ENCODE measurements around the gene LYPD6B.

DNA sequence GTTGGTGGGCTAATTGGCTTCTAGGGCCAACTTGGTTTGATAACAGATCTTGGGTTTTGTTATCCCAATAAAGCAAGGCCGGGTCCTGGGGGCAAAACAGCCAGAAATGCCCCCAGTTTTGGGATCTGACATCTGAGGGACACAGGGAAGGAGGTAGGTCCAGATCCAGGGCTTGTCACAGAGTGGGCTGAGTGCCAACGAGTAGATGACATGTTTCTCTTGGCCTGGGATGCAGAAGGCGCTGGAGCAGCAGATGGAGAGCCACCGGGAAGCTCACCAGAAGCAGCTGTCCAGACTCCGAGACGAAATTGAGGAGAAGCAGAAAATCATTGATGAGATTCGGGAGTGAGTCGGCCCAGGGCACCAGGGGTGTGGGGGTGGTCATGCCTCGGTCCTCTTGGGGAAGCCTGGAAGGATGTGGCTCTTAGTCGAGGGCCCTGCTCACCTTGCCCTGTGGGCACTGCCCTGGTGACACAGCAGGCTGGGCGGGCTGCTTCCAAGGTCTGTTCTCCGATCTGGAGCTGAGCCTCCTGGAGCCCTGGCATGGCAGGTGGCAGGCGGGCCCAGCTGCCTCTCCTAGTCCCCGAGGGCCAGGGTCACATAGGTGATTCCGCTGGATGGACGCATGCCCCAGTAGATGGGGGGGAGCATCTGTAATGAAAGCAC, 40.2 kb upstream of the LYPD6B start:
- no peak for TF ChIP-seq POLR2A (IDR thresholded peaks at IDR 0.05; ENCODE audit: borderline replicate concordance, extremely low read depth, insufficient read depth, insufficient read length)
- TF ChIP-seq, protein P1, sequence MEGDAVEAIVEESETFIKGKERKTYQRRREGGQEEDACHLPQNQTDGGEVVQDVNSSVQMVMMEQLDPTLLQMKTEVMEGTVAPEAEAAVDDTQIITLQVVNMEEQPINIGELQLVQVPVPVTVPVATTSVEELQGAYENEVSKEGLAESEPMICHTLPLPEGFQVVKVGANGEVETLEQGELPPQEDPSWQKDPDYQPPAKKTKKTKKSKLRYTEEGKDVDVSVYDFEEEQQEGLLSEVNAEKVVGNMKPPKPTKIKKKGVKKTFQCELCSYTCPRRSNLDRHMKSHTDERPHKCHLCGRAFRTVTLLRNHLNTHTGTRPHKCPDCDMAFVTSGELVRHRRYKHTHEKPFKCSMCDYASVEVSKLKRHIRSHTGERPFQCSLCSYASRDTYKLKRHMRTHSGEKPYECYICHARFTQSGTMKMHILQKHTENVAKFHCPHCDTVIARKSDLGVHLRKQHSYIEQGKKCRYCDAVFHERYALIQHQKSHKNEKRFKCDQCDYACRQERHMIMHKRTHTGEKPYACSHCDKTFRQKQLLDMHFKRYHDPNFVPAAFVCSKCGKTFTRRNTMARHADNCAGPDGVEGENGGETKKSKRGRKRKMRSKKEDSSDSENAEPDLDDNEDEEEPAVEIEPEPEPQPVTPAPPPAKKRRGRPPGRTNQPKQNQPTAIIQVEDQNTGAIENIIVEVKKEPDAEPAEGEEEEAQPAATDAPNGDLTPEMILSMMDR (IDR thresholded peaks at IDR 0.05 in 2 of 3, conservative IDR thresholded peaks at IDR 0.05 in 1 of 3; ENCODE audit: borderline replicate concordance in 1 of 3, insufficient read depth in 1 of 3, low read depth in 2 of 3, low read length in 2 of 3) = no peak
- no peak for TF ChIP-seq ZBTB33 (IDR thresholded peaks at IDR 0.05; ENCODE audit: extremely low read depth, insufficient replicate concordance, low read length)
- TF ChIP-seq POLR2AphosphoS5 (IDR thresholded peaks at IDR 0.05; ENCODE audit: low read depth, low read length) = no peak
- TF ChIP-seq ATF3 (IDR thresholded peaks at IDR 0.05) = no peak
- TF ChIP-seq SRF (IDR thresholded peaks at IDR 0.05; ENCODE audit: low read depth) = no peak
